LNCAP (cell line): Measurements from ENCODE around the gene BCAM.

Source experiments
- TF ChIP-seq, protein P1 (sequence below): fragments of 450-650 bp; IDR thresholded peaks from 2 replicates; pipeline ENCODE4 v1.5.1; 2017; ENCODE audit warnings: mild to moderate bottlenecking

BCAM gene

DNA sequence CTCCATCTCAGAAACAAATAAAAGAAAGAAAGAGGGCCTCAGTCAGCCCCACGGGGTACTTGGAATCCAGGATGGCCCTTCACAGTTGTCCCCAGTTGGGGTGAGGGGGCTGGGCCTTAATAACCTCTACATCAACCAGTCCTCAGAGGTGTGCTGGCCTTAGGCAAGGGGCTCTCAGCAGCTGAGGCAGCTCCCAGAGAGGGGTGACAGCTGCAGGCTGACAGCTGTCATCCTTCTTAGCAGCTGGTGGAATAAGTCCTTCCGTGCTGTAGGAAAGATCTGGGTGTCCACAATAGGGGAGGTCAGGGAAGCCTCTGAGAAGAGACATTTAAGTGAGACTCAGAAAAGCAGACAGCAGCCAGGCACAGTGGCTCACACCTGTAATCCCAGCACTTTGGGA lies 7.4 kb downstream of the BCAM start:
- TF ChIP-seq, protein P1, sequence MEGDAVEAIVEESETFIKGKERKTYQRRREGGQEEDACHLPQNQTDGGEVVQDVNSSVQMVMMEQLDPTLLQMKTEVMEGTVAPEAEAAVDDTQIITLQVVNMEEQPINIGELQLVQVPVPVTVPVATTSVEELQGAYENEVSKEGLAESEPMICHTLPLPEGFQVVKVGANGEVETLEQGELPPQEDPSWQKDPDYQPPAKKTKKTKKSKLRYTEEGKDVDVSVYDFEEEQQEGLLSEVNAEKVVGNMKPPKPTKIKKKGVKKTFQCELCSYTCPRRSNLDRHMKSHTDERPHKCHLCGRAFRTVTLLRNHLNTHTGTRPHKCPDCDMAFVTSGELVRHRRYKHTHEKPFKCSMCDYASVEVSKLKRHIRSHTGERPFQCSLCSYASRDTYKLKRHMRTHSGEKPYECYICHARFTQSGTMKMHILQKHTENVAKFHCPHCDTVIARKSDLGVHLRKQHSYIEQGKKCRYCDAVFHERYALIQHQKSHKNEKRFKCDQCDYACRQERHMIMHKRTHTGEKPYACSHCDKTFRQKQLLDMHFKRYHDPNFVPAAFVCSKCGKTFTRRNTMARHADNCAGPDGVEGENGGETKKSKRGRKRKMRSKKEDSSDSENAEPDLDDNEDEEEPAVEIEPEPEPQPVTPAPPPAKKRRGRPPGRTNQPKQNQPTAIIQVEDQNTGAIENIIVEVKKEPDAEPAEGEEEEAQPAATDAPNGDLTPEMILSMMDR: no peak

DNA sequence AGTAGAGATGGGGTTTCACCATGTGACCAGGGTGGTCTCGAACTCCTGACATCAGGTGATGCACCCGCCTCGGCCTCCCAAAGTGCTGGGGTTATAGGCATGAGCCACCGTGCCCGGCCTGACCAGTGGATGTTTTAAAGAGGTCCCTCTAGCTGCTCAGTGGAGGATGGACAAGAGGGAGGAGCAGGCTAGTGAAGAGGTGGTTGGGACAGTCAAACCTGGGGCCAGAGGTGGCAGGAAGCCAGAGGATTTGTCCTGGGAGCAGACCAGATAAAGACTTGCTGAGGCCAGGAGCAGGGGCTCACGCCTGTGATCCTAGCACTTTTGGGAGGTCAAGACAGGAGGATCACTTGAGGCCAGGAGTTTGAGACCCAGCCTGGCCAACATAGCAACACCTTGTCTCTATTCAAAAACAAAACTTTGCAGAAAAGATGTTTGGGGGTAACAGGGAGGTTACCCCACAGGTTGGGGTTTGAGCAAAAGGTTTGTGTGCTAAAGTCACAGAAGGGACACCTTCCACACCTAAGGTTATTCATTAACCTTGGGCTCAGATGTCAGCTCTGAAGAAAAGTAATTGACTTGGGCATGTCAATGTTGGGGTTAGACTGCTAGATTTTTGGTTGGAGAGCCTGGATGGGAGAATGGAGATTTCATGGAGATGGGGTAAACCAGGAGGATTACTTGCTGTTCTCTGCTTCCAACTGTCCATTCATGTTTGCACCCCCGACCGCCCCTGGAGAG lies 9.0 kb downstream of the BCAM start:
- TF ChIP-seq, protein P1: no peak

DNA sequence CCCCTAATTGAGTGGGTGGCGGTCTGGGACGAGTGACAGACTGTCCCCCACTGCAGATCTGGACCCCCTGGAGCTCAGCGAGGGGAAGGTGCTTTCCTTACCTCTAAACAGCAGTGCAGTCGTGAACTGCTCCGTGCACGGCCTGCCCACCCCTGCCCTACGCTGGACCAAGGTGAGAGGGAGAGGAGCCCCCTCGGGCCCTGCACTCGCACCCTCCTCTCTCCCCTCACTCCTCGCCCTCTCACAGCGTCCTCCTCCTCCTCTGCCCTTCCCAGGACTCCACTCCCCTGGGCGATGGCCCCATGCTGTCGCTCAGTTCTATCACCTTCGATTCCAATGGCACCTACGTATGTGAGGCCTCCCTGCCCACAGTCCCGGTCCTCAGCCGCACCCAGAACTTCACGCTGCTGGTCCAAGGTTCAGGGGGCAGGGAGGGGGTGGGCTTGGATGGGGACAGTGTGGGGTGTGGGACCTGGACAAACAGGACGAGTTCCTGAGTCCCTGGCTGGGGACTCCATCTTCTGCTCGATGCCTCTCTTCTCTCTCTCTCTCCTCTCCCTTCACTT lies 9.6 kb downstream of the BCAM start:
- TF ChIP-seq, protein P1: no peak

DNA sequence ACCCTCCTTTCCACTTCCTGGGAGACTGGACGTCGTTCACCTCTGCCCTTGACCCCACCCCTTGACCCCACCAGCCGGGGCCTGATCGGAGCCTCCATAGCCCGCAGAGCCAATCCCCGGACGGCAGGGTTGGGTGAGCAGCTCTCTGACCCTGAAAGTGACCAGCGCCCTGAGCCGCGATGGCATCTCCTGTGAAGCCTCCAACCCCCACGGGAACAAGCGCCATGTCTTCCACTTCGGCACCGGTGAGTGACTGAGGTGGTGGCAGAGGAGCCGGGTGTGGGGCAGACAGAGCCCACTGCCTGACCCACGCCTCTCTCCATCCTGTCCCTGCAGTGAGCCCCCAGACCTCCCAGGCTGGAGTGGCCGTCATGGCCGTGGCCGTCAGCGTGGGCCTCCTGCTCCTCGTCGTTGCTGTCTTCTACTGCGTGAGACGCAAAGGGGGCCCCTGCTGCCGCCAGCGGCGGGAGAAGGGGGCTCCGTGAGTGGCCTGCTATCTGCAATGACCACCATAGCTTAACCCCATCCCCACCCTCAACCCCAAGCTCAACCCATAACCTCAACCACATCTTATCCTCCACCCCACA lies 10.4 kb downstream of the BCAM start:
- TF ChIP-seq, protein P1: no peak

DNA sequence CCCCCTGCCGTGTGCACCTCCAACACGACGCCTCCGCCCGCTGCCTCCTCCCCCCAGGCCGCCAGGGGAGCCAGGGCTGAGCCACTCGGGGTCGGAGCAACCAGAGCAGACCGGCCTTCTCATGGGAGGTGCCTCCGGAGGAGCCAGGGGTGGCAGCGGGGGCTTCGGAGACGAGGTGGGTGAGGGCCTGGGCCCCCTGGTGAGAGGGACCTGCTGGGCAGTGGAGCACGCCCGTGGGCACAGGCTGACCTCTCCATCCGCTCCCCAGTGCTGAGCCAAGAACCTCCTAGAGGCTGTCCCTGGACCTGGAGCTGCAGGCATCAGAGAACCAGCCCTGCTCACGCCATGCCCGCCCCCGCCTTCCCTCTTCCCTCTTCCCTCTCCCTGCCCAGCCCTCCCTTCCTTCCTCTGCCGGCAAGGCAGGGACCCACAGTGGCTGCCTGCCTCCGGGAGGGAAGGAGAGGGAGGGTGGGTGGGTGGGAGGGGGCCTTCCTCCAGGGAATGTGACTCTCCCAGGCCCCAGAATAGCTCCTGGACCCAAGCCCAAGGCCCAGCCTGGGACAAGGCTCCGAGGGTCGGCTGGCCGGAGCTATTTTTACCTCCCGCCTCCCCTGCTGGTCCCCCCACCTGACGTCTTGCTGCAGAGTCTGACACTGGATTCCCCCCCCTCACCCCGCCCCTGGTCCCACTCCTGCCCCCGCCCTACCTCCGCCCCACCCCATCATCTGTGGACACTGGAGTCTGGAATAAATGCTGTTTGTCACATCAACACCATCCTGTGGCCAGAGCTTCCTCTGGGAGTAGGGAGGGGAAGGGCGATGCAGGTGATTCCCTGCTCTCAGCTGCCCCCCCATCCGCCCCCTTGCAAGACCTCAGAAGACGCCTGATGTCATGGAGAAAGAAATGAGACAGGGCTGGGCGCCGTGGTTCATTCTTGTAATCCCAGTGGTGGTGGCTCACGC lies 12.0 kb downstream of the BCAM start:
- TF ChIP-seq, protein P1: no peak

DNA sequence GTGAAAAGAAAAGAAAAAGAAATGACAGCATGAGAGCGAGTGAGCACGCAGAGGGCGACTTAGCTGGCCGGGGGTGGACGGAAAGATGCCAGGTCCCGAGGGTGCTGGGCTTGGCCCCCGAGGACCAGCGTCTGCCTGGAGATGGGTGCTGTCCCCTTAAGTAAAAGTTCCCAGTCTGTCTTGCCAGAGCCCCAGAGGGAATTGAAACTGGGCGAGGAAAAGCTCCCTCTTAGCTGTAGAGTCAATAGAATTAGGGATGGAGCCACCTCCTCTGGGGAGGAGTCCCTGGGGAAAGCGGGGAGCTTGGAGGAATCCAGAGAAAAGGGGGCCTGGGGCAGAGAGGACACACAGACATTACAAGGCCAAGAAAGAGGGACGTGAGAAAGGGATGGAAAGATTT lies 13.3 kb downstream of the BCAM start:
- TF ChIP-seq, protein P1: no peak

DNA sequence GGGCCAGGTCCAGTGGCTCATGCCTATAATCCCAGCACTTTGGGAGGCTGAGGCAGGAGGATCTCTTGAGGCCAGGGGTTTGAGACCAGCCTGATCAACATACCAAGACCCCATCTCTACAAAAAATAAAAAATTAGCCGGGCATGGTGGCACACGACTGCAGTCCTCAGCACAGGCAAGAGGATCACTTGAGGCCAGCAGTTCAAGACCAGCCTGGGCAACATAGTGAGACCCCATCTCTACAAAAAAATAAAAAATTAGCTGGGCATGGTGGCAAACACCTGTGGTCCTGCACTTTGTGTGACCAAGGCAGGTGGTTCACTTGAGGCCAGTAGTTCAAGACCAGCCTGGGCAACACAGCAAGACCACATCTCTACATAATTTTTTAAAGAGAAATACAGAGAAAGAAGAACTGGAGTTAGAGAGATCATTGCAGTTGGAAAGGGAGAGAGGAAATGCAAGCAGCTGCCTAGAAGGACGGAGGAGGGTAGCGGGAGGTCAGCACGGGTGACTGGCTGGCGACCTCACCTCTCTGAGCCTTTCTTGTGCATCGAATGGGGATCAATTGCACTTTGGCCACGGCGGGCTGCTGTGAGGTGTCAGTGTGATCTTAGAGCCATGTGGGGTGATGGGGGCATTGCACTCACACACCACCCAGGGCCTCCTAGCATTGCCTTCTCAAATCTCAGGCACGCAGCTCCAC lies 13.9 kb downstream of the BCAM start:
- TF ChIP-seq, protein P1: no peak
